Fibroblast of the aortic adventitia (primary cell): ENCODE data around the gene SF3B3. TPM values are rescaled to one million over a fixed set of nuclear protein-coding genes. Genes with fewer than 3 reads are reported as not detected.
A peak's percentile ranks its signal among the peaks of the same experiment; 100 is the strongest.

ENCODE experiments used
- DNase-seq: peaks from one replicate; pipeline ENCODE4 v3.0.0-alpha.2; 2010; ENCODE audit warnings: low read depth
- H3K4me3 ChIP-seq: 2 replicates; pipeline ENCODE4 v1.5.1; 2011; ENCODE audit warnings: low read depth, mild to moderate bottlenecking, control low read depth, low read length, moderate library complexity
- CTCF ChIP-seq: IDR thresholded peaks from 2 replicates; pipeline ENCODE4 v1.5.1; 2011; ENCODE audit warnings: mild to moderate bottlenecking, low read length, control low read depth, inconsistent platforms; ENCODE audit not compliant: insufficient read depth
- total RNA-seq: library from RNA; depleted of rRNA; stranded (reverse); fragments of >200 nt; gene quantifications from 2 replicates; pipeline ENCODE4 v1.2.3, GENCODE V29; 2012; ENCODE audit warnings: low replicate concordance

SF3B3 gene
- total RNA-seq, 1 donor = 184 TPM

- peak; percentile 4 for TF ChIP-seq CTCF
- DNase-seq = no peak
- no peak overlapping the region for H3K4me3 ChIP-seq
These were observed 81.0 kb downstream of the SF3B3 start for GRCh38 chr16:70604407-70605282.

- H3K4me3 ChIP-seq = no peak overlapping the region
- peak; percentile 53 for DNase-seq
- no peak for TF ChIP-seq CTCF
These were observed 81.7 kb downstream of the SF3B3 start for GRCh38 chr16:70605283-70605657.

- no peak for TF ChIP-seq CTCF
- DNase-seq = no peak
- no peak overlapping the region for H3K4me3 ChIP-seq
These were observed 84.9 kb downstream of the SF3B3 start for GRCh38 chr16:70608521-70608920.

- H3K4me3 ChIP-seq = no peak overlapping the region
- no peak for DNase-seq
- no peak for TF ChIP-seq CTCF
These were observed 86.9 kb downstream of the SF3B3 start for GRCh38 chr16:70610273-70611223.

- DNase-seq = no peak
- no peak for TF ChIP-seq CTCF
- no peak overlapping the region for H3K4me3 ChIP-seq
These were observed 87.6 kb downstream of the SF3B3 start for GRCh38 chr16:70611224-70611598.

- DNase-seq = no peak
- no peak for TF ChIP-seq CTCF
- H3K4me3 ChIP-seq = no peak overlapping the region
These were observed 88.2 kb downstream of the SF3B3 start for GRCh38 chr16:70611785-70612303.
